ENCODE results near the gene SMC4.
A peak's percentile ranks its signal among the peaks of the same experiment; 100 is the strongest.
"Not testable (repeated sequence)": the region's sequence is repeated elsewhere in the genome, so short reads cannot be mapped to it uniquely, and the experiment has no call there.

Gene SMC4

GRCh38 chr3:160451602-160452001 lies 52.2 kb downstream of the SMC4 start:
- Histone ChIP-seq H3K4me1 (ENCODE audit: insufficient read depth, low read length) (no peaks in the 10 kb centered on the region), H2AFZ (ENCODE audit: low read depth, low read length) (no peak overlapping the region)
- no peak for ATAC-seq (ENCODE audit: insufficient read depth, low read depth)

GRCh38 chr3:160452251-160452650 lies 52.8 kb downstream of the SMC4 start:
- not testable (repeated sequence) for H2AFZ ChIP-seq (ENCODE audit: low read depth, low read length); H3K4me2 ChIP-seq (ENCODE audit: insufficient read depth, low read length); DNase-seq; H4K20me1 ChIP-seq (ENCODE audit: insufficient read depth, low read length); H3K79me2 ChIP-seq (ENCODE audit: insufficient read depth, low read length); H3K36me3 ChIP-seq (ENCODE audit: insufficient read depth, low read length); H3K27me3 ChIP-seq (ENCODE audit: insufficient read depth, low read length, poor library complexity); H3K27ac ChIP-seq (ENCODE audit: low read length); H3K9me3 ChIP-seq (ENCODE audit: insufficient read depth, low read length, severe bottlenecking); H3K4me3 ChIP-seq (ENCODE audit: low read depth in 1 of 2, low read length in 2 of 2); H3K9ac ChIP-seq (ENCODE audit: low read depth, low read length); H3K4me1 ChIP-seq (ENCODE audit: insufficient read depth, low read length)
- ATAC-seq (ENCODE audit: insufficient read depth, low read depth), result peak; percentile 35; the same call in 1 of the 3 replicates

More at GRCh38 chr3:160451602-160452001, 52.2 kb downstream of the SMC4 start:
- Histone ChIP-seq H4K20me1 (ENCODE audit: insufficient read depth, low read length) (no peaks in the 10 kb centered on the region), H3K9ac (ENCODE audit: low read depth, low read length) (no peak overlapping the region), H3K79me2 (ENCODE audit: insufficient read depth, low read length) (no peaks in the 10 kb centered on the region), H3K27me3 (ENCODE audit: insufficient read depth, low read length, poor library complexity) (no peaks in the 10 kb centered on the region), H3K27ac (ENCODE audit: low read length) (no peak overlapping the region), H3K36me3 (ENCODE audit: insufficient read depth, low read length) (no peaks in the 10 kb centered on the region), H3K4me2 (ENCODE audit: insufficient read depth, low read length) (no peak overlapping the region), H3K9me3 (ENCODE audit: insufficient read depth, low read length, severe bottlenecking) (no peaks in the 10 kb centered on the region), H3K4me3 (ENCODE audit: low read depth in 1 of 2, low read length in 2 of 2) (no peak overlapping the region)
- TF ChIP-seq, protein P1, sequence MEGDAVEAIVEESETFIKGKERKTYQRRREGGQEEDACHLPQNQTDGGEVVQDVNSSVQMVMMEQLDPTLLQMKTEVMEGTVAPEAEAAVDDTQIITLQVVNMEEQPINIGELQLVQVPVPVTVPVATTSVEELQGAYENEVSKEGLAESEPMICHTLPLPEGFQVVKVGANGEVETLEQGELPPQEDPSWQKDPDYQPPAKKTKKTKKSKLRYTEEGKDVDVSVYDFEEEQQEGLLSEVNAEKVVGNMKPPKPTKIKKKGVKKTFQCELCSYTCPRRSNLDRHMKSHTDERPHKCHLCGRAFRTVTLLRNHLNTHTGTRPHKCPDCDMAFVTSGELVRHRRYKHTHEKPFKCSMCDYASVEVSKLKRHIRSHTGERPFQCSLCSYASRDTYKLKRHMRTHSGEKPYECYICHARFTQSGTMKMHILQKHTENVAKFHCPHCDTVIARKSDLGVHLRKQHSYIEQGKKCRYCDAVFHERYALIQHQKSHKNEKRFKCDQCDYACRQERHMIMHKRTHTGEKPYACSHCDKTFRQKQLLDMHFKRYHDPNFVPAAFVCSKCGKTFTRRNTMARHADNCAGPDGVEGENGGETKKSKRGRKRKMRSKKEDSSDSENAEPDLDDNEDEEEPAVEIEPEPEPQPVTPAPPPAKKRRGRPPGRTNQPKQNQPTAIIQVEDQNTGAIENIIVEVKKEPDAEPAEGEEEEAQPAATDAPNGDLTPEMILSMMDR (IDR thresholded peaks at IDR 0.05; ENCODE audit: borderline replicate concordance, extremely low read depth, low read length, poor library complexity, severe bottlenecking), result no peak
- no peak for TF ChIP-seq EZH2 (IDR thresholded peaks at IDR 0.05; ENCODE audit: borderline replicate concordance, low read depth, low read length, severe bottlenecking)
- no peak for DNase-seq

DNA sequence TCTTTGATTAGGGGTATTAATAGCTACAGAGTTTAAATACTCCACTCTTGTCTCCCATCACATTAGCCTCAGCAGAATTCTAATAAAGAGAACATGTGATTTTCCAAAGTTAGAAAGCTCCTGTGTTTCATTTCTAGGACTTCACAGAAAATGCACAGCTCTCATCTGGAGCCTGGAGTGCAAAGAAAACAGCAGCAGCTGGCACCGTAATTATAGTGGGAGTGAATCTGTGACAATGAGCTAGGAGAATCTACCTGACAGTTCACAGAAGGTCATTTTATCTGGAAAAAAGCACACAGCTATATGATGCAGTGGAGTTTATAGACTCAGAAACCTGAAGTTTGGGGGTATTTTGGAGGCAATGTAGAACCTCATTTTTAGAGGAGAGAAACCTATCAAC lies 55.5 kb downstream of the SMC4 start:
- Histone ChIP-seq H3K4me1 (ENCODE audit: insufficient read depth, low read length) (no peaks in the 10 kb centered on the region), H2AFZ (ENCODE audit: low read depth, low read length) (no peak overlapping the region), H3K9ac (ENCODE audit: low read depth, low read length) (no peak overlapping the region), H3K4me3 (ENCODE audit: low read depth in 1 of 2, low read length in 2 of 2) (no peak overlapping the region), H3K27me3 (ENCODE audit: insufficient read depth, low read length, poor library complexity) (peaks cover 4% of the 10 kb centered on the region), H3K27ac (ENCODE audit: low read length) (no peak overlapping the region), H4K20me1 (ENCODE audit: insufficient read depth, low read length) (no peaks in the 10 kb centered on the region), H3K79me2 (ENCODE audit: insufficient read depth, low read length) (no peaks in the 10 kb centered on the region), H3K36me3 (ENCODE audit: insufficient read depth, low read length) (no peaks in the 10 kb centered on the region), H3K4me2 (ENCODE audit: insufficient read depth, low read length) (no peak overlapping the region), H3K9me3 (ENCODE audit: insufficient read depth, low read length, severe bottlenecking) (no peaks in the 10 kb centered on the region)
- TF ChIP-seq, protein P1 (IDR thresholded peaks at IDR 0.05; ENCODE audit: borderline replicate concordance, extremely low read depth, low read length, poor library complexity, severe bottlenecking), result no peak
- no peak for TF ChIP-seq EZH2 (IDR thresholded peaks at IDR 0.05; ENCODE audit: borderline replicate concordance, low read depth, low read length, severe bottlenecking)
- DNase-seq (no peak), ATAC-seq (ENCODE audit: insufficient read depth, low read depth) (no peak)

- Histone ChIP-seq H3K27ac (ENCODE audit: low read length) (no peak overlapping the region), H3K36me3 (ENCODE audit: insufficient read depth, low read length) (no peaks in the 10 kb centered on the region), H4K20me1 (ENCODE audit: insufficient read depth, low read length) (no peaks in the 10 kb centered on the region), H3K27me3 (ENCODE audit: insufficient read depth, low read length, poor library complexity) (peaks cover 4% of the 10 kb centered on the region), H3K79me2 (ENCODE audit: insufficient read depth, low read length) (no peaks in the 10 kb centered on the region), H3K9me3 (ENCODE audit: insufficient read depth, low read length, severe bottlenecking) (no peaks in the 10 kb centered on the region), H3K9ac (ENCODE audit: low read depth, low read length) (no peak overlapping the region), H3K4me3 (ENCODE audit: low read depth in 1 of 2, low read length in 2 of 2) (no peak overlapping the region), H2AFZ (ENCODE audit: low read depth, low read length) (no peak overlapping the region), H3K4me1 (ENCODE audit: insufficient read depth, low read length) (no peaks in the 10 kb centered on the region), H3K4me2 (ENCODE audit: insufficient read depth, low read length) (no peak overlapping the region)
- ATAC-seq (ENCODE audit: insufficient read depth, low read depth) (no peak), DNase-seq (no peak)
- no peak for TF ChIP-seq EZH2 (IDR thresholded peaks at IDR 0.05; ENCODE audit: borderline replicate concordance, low read depth, low read length, severe bottlenecking)
- TF ChIP-seq, protein P1 (IDR thresholded peaks at IDR 0.05; ENCODE audit: borderline replicate concordance, extremely low read depth, low read length, poor library complexity, severe bottlenecking), result no peak
Observed at GRCh38 chr3:160455846-160456245, 56.4 kb downstream of the SMC4 start.

Data from DND-41 (cell line).